NCI-H2171 (cell line): ENCODE results near the gene TNFRSF13B.

Experiments
- DNase-seq: peaks from one replicate; lab custom pipeline; 2025; lab: John Stamatoyannopoulos, UW

TNFRSF13B gene

GRCh38 chr17:16938496-16939207 is 33.3 kb downstream of the TNFRSF13B start:
- no peak for DNase-seq

GRCh38 chr17:16938031-16938430 is 33.9 kb downstream of the TNFRSF13B start:
- DNase-seq: no peak

- DNase-seq: no peak
Measured at GRCh38 chr17:16937431-16937830, 34.5 kb downstream of the TNFRSF13B start.

GRCh38 chr17:16936536-16937310 is 35.2 kb downstream of the TNFRSF13B start:
- DNase-seq: no peak

- no peak for DNase-seq
Measured at GRCh38 chr17:16935786-16936185, 36.1 kb downstream of the TNFRSF13B start.

- DNase-seq: no peak
Measured at GRCh38 chr17:16935241-16935663, 36.7 kb downstream of the TNFRSF13B start.

GRCh38 chr17:16934836-16935235 is 37.1 kb downstream of the TNFRSF13B start:
- no peak for DNase-seq

- no peak for DNase-seq
Measured at GRCh38 chr17:16934133-16934795, 37.7 kb downstream of the TNFRSF13B start.

- no peak for DNase-seq
Measured at GRCh38 chr17:16933317-16934132, 38.4 kb downstream of the TNFRSF13B start.

GRCh38 chr17:16932611-16933010 is 39.3 kb downstream of the TNFRSF13B start:
- DNase-seq: no peak

GRCh38 chr17:16932156-16932555 is 39.8 kb downstream of the TNFRSF13B start:
- no peak for DNase-seq

GRCh38 chr17:16931318-16932060 is 40.4 kb downstream of the TNFRSF13B start:
- no peak for DNase-seq

- no peak for DNase-seq
Measured at GRCh38 chr17:16930571-16931317, 41.2 kb downstream of the TNFRSF13B start.

- DNase-seq: no peak
Measured at GRCh38 chr17:16929757-16930520, 42.0 kb downstream of the TNFRSF13B start.

GRCh38 chr17:16929035-16929680 is 42.8 kb downstream of the TNFRSF13B start:
- peak; percentile 31 for DNase-seq

- DNase-seq: no peak
Measured at GRCh38 chr17:16928406-16929034, 43.4 kb downstream of the TNFRSF13B start.

- no peak for DNase-seq
Measured at GRCh38 chr17:16927641-16928321, 44.1 kb downstream of the TNFRSF13B start.
